Peyer's patch (tissue), 4 donors: ENCODE data around the gene GBP5. TPM values are rescaled to one million over a fixed set of nuclear protein-coding genes. Genes with fewer than 3 reads are reported as not detected.

Source experiments
- DNase-seq, 3 donors: peaks; one replicate each; pipeline ENCODE4 v3.0.0-alpha.2; 2017 to 2019
- H3K27ac ChIP-seq, 4 donors: fragments of 200-600 bp; sonication (generic); one replicate each; pipeline ENCODE4 v1.5.1; 2016 to 2019
- H3K27me3 ChIP-seq, 2 donors: fragments of 200-600 bp; sonication (generic); one replicate each; pipeline ENCODE4 v1.5.1; 2019
- H3K36me3 ChIP-seq, 3 donors: fragments of 200-600 bp; sonication (generic); one replicate each; pipeline ENCODE4 v1.5.1; 2016 to 2019
- H3K4me1 ChIP-seq, 4 donors: fragments of 200-600 bp; sonication (generic); one replicate each; pipeline ENCODE4 v1.5.1; 2016 to 2019
- H3K4me3 ChIP-seq, 4 donors: fragments of 200-600 bp; sonication (generic); 1 replicate in 3 of 4; 2 replicates in 1 of 4; pipeline ENCODE4 v1.5.1; 2016 to 2019; ENCODE audit warnings: mild to moderate bottlenecking in 1 of 4
- H3K9me3 ChIP-seq, 4 donors: fragments of 200-600 bp; sonication (generic); one replicate each; pipeline ENCODE4 v1.5.1; 2016 to 2019; ENCODE audit warnings: mild to moderate bottlenecking in 1 of 4
- total RNA-seq, 4 donors: library from RNA; depleted of rRNA; stranded (reverse); fragments of >200 nt; gene quantifications; one replicate each; pipeline ENCODE4 v1.1.0, GENCODE V29; 2016
- TF ChIP-seq, protein P1 (sequence below), 6 experiments: fragments of 450-650 bp in 4 of 6; fragments of 200-600 bp in 2 of 6; sonication (generic) in 1 of 6; IDR thresholded peaks; one replicate each; pipeline ENCODE4 v1.5.1; 2017 to 2019; ENCODE audit warnings: antibody characterized with exemption in 6 of 6, mild to moderate bottlenecking in 3 of 6, moderate library complexity in 1 of 6

The GBP5 gene
- total RNA-seq, 4 donors from 2014 or later: 1.6 to 14.0 (median 3.1) TPM

DNA sequence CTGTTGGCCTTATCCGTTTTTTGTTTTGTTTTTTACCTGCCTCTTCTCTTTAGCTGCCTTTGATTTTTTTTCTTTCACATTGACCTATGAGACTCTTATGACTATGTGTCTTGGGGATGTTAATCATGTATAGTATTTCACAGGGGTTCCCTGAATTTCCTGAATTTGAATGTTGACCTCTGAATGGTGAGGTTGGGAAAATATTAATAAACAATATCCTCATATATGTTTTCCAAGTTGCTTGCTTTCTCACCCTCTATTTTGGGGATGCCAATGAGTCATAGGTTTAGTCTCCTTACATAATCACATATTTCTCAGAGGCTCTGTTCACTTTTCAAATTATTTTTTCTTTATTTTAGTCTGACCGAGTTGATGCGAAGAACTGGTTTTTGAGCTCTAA is 29.6 kb downstream of the GBP5 start:
- DNase-seq: no peak
- H3K4me1 ChIP-seq: no peaks in the 10 kb centered on the region
- H3K4me3 ChIP-seq: no peak overlapping the region
- H3K36me3 ChIP-seq: no peaks in the 10 kb centered on the region
- TF ChIP-seq, protein P1, sequence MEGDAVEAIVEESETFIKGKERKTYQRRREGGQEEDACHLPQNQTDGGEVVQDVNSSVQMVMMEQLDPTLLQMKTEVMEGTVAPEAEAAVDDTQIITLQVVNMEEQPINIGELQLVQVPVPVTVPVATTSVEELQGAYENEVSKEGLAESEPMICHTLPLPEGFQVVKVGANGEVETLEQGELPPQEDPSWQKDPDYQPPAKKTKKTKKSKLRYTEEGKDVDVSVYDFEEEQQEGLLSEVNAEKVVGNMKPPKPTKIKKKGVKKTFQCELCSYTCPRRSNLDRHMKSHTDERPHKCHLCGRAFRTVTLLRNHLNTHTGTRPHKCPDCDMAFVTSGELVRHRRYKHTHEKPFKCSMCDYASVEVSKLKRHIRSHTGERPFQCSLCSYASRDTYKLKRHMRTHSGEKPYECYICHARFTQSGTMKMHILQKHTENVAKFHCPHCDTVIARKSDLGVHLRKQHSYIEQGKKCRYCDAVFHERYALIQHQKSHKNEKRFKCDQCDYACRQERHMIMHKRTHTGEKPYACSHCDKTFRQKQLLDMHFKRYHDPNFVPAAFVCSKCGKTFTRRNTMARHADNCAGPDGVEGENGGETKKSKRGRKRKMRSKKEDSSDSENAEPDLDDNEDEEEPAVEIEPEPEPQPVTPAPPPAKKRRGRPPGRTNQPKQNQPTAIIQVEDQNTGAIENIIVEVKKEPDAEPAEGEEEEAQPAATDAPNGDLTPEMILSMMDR (IDR thresholded peaks at IDR 0.05): no peak
- H3K27me3 ChIP-seq: no peaks in the 10 kb centered on the region
- no peaks in the 10 kb centered on the region for H3K9me3 ChIP-seq
- H3K27ac ChIP-seq: no peak overlapping the region

Other genes with a start within 250 kb of the GBP5 start
- 100 to 1,000 TPM in 2 of 4 donors, 10 to 100 TPM in 2; 47.0 to 180 (median 90.0) TPM for gene GBP3, start 250.0 kb downstream of the GBP5 start, total RNA-seq
- gene GBP1, start 207.7 kb downstream of the GBP5 start, total RNA-seq: 10 to 100 TPM; 19.7 to 91.6 (median 26.9) TPM
- 10 to 100 TPM; 52.7 to 86.6 (median 62.7) TPM for gene GBP2, start 146.7 kb downstream of the GBP5 start, total RNA-seq
- not detected for gene GBP7, start 96.9 kb downstream of the GBP5 start, total RNA-seq
- 10 to 100 TPM in 1 of 4 donors, 1 to 10 TPM in 3; 4.4 to 11.6 (median 5.8) TPM for gene GBP4, start 73.9 kb downstream of the GBP5 start, total RNA-seq
- not detected for gene GBP6, start 91.2 kb upstream of the GBP5 start, total RNA-seq